ENCODE measurements around the gene PVALB. TPM values are rescaled to one million over a fixed set of nuclear protein-coding genes. Genes with fewer than 3 reads are reported as not detected.

Gene PVALB
- total and polyA plus RNA-seq, 2 of the 4 experiments (the other 2 are of a cell fraction), result not detected

DNA sequence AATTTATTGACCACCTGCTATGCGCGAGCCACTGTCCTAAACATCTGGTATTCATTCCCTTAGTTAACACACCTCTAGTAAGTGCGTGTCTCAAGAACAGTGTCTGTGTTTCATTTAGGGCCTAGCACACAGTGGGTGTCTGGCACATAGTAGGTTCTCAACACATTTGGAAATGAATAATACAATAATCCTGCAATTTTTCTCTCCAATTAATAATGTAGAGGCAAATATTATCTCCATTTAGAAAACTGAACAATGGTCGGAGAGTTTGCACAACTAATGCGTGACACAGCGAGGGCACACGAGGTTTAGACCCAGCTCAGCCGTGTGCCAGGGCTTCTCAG lies 39.9 kb upstream of the PVALB start:
- Histone ChIP-seq H3K9me1 (ENCODE audit: insufficient read depth, low read length) (no peaks in the 10 kb centered on the region), H3K4me2 (ENCODE audit: low read depth, low read length) (no peak overlapping the region)

More for the DNA sequence above, 39.9 kb upstream of the PVALB start:
- POLR2A ChIA-PET (ENCODE audit: unreplicated experiment), result no interaction called here
- Histone ChIP-seq H3K9me3 (ENCODE audit: control insufficient read depth, insufficient read depth, low read length) (peaks cover 2% of the 10 kb centered on the region), H3K14ac (replicated peaks; ENCODE audit: low read depth, low read length) (no peak overlapping the region), H2BK20ac (ENCODE audit: low read depth, low read length) (no peak overlapping the region), H3K4me3 (ENCODE audit: insufficient read depth, low read depth, low read length) (no peak overlapping the region), H4K8ac (ENCODE audit: low read depth in 2 of 2, low read length in 2 of 2) (no peak overlapping the region), H4K20me1 (ENCODE audit: insufficient read depth, low read length) (no peaks in the 10 kb centered on the region), H2BK15ac (ENCODE audit: low read depth, low read length) (no peak overlapping the region), H4K5ac (ENCODE audit: low read depth, low read length) (no peak overlapping the region), H3K27ac (ENCODE audit: insufficient read depth, low read length) (no peak overlapping the region), H3K27me3 (ENCODE audit: control insufficient read depth, insufficient read depth, low read length) (peaks cover 25% of the 10 kb centered on the region), H3K79me1 (ENCODE audit: low read depth in 1 of 2, low read length in 2 of 2) (no peaks in the 10 kb centered on the region), H3K4ac (ENCODE audit: low read depth, low read length) (no peak overlapping the region), H2BK120ac (ENCODE audit: low read depth, low read length) (no peak overlapping the region), H3K9ac (ENCODE audit: low read depth, low read length) (no peak overlapping the region), H3K56ac (ENCODE audit: extremely low read depth, insufficient read depth, low read length) (no peak overlapping the region), H2AFZ (replicated peaks; ENCODE audit: low read length, poor library complexity) (peak overlapping the region; percentile 73), H4K91ac (ENCODE audit: insufficient read depth, low read depth, low read length) (no peak overlapping the region), H2AK9ac (replicated peaks; ENCODE audit: low read depth, low read length, poor library complexity) (no peak overlapping the region), H3K4me1 (ENCODE audit: control insufficient read depth, insufficient read depth, low read length) (no peaks in the 10 kb centered on the region), H2AK5ac (ENCODE audit: low read depth, low read length) (no peak overlapping the region), H2BK5ac (ENCODE audit: low read depth, low read length, poor library complexity, severe bottlenecking) (no peak overlapping the region), H3K36me3 (ENCODE audit: control insufficient read depth, insufficient read depth, low read length) (no peaks in the 10 kb centered on the region), H3K18ac (ENCODE audit: low read depth, low read length) (no peak overlapping the region), H3K23ac (ENCODE audit: low read depth, low read length) (no peak overlapping the region)
- TF ChIP-seq FOS (IDR thresholded peaks at IDR 0.05; ENCODE audit: low read depth, low read length), result no peak
- TF ChIP-seq CEBPB (IDR thresholded peaks at IDR 0.05; ENCODE audit: low read depth, low read length), result no peak
- TF ChIP-seq RFX5 (IDR thresholded peaks at IDR 0.05; ENCODE audit: low read depth, low read length), result no peak
- TF ChIP-seq POLR2A (IDR thresholded peaks at IDR 0.05; ENCODE audit: low read depth, low read length), result no peak
- TF ChIP-seq CHD1 (IDR thresholded peaks at IDR 0.05; ENCODE audit: low read depth, low read length), result no peak
- TF ChIP-seq RCOR1 (IDR thresholded peaks at IDR 0.05; ENCODE audit: insufficient replicate concordance, low read length), result no peak
- TF ChIP-seq BHLHE40 (IDR thresholded peaks at IDR 0.05; ENCODE audit: low read depth, low read length), result no peak
- no peak for TF ChIP-seq MAFK (IDR thresholded peaks at IDR 0.05; ENCODE audit: low read depth, low read length)
- TF ChIP-seq, protein P1, sequence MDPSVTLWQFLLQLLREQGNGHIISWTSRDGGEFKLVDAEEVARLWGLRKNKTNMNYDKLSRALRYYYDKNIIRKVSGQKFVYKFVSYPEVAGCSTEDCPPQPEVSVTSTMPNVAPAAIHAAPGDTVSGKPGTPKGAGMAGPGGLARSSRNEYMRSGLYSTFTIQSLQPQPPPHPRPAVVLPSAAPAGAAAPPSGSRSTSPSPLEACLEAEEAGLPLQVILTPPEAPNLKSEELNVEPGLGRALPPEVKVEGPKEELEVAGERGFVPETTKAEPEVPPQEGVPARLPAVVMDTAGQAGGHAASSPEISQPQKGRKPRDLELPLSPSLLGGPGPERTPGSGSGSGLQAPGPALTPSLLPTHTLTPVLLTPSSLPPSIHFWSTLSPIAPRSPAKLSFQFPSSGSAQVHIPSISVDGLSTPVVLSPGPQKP (IDR thresholded peaks at IDR 0.05; ENCODE audit: borderline replicate concordance, low read depth, low read length), result no peak
- TF ChIP-seq, protein P2, sequence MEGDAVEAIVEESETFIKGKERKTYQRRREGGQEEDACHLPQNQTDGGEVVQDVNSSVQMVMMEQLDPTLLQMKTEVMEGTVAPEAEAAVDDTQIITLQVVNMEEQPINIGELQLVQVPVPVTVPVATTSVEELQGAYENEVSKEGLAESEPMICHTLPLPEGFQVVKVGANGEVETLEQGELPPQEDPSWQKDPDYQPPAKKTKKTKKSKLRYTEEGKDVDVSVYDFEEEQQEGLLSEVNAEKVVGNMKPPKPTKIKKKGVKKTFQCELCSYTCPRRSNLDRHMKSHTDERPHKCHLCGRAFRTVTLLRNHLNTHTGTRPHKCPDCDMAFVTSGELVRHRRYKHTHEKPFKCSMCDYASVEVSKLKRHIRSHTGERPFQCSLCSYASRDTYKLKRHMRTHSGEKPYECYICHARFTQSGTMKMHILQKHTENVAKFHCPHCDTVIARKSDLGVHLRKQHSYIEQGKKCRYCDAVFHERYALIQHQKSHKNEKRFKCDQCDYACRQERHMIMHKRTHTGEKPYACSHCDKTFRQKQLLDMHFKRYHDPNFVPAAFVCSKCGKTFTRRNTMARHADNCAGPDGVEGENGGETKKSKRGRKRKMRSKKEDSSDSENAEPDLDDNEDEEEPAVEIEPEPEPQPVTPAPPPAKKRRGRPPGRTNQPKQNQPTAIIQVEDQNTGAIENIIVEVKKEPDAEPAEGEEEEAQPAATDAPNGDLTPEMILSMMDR (conservative IDR thresholded peaks at IDR 0.05; ENCODE audit: low read depth, low read length), result no peak
- no peak for TF ChIP-seq SMC3 (IDR thresholded peaks at IDR 0.05; ENCODE audit: low read depth, low read length)
- TF ChIP-seq MAZ (IDR thresholded peaks at IDR 0.05; ENCODE audit: borderline replicate concordance, low read depth, low read length), result no peak
- TF ChIP-seq, protein P3, sequence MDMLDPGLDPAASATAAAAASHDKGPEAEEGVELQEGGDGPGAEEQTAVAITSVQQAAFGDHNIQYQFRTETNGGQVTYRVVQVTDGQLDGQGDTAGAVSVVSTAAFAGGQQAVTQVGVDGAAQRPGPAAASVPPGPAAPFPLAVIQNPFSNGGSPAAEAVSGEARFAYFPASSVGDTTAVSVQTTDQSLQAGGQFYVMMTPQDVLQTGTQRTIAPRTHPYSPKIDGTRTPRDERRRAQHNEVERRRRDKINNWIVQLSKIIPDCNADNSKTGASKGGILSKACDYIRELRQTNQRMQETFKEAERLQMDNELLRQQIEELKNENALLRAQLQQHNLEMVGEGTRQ (IDR thresholded peaks at IDR 0.05; ENCODE audit: low read depth, low read length), result no peak
- no peak for TF ChIP-seq RAD21 (IDR thresholded peaks at IDR 0.05; ENCODE audit: low read length)
- no peak for TF ChIP-seq NFE2L2 (IDR thresholded peaks at IDR 0.05; ENCODE audit: low read depth, low read length)
- TF ChIP-seq MXI1 (IDR thresholded peaks at IDR 0.05; ENCODE audit: borderline replicate concordance, low read depth, low read length), result no peak
- WGBS, 2 experiments (ENCODE audit: extremely low coverage in 2 of 2, insufficient read length in 1 of 2), result no CpG with 5 or more reads among the region's 8 CpGs
- in situ Hi-C loops (cut with MboI; ENCODE audit: low sequenced_read_pairs), result loop anchor here (5.0 kb wide), 1 partner anchor 309 kb away; no protein-coding TSS in a partner anchor
- no TSS peak for BruUV-seq (replicated peaks)
- ATAC-seq (ENCODE audit: low read depth), result no peak
- CTCF ChIA-PET, result interaction anchor here (0.7 to 1.6 kb wide), 7 partner anchors 9 to 336 kb away, joined by 3 to 11 read pairs (median 6); no protein-coding TSS in a partner anchor
- DNase-seq, result no peak
- intact Hi-C loops (cut with micrococcal nuclease), result loop anchor here (1.0 kb wide), 3 partner anchors 74 to 310 kb away; no protein-coding TSS in a partner anchor
- dilution Hi-C loops (cut with HindIII; ENCODE audit: low sequenced_read_pairs, unreplicated experiment), result no loop called here
